Cardiac fibroblast (primary cell): ENCODE measurements around the gene PTK7.

ENCODE experiments used
- DNase-seq, 2 donors: peaks; one replicate each; pipeline versions ENCODE4 v3.0.0 to v3.0.0-alpha.2; 2010; ENCODE audit warnings: low read depth in 2 of 2
- H3K4me3 ChIP-seq, 2 donors: replicated peaks in 1 of 2; 1 replicate in 1 of 2; 2 replicates in 1 of 2; pipeline ENCODE4 v1.5.1; 2011; ENCODE audit warnings: low read depth in 2 of 2, low read length in 2 of 2, mild to moderate bottlenecking in 2 of 2, moderate library complexity in 1 of 2
- CTCF ChIP-seq: IDR thresholded peaks from one replicate; pipeline ENCODE4 v1.5.1; 2011; ENCODE audit warnings: low read depth, mild to moderate bottlenecking, low read length, inconsistent platforms

Gene PTK7

GRCh38 chr6:43093436-43094289 is 17.5 kb downstream of the PTK7 start:
- no peak for TF ChIP-seq CTCF
- peak; percentile 64 to 90 for DNase-seq
- H3K4me3 ChIP-seq, result peak overlapping the region in 1 of 2 donors; percentile 39

- no peak for TF ChIP-seq CTCF
- H3K4me3 ChIP-seq, result no peak overlapping the region
- DNase-seq, result no peak
These were observed 19.8 kb downstream of the PTK7 start for GRCh38 chr6:43095939-43096338.

GRCh38 chr6:43096451-43097097 is 20.5 kb downstream of the PTK7 start:
- no peak for TF ChIP-seq CTCF
- H3K4me3 ChIP-seq, result no peak overlapping the region
- peak; percentile 84 to 93 for DNase-seq

GRCh38 chr6:43097098-43097489 is 21.0 kb downstream of the PTK7 start:
- no peak overlapping the region for H3K4me3 ChIP-seq
- peak; percentile 15 for TF ChIP-seq CTCF
- DNase-seq, result no peak

GRCh38 chr6:43097502-43097901 is 21.4 kb downstream of the PTK7 start:
- H3K4me3 ChIP-seq, result no peak overlapping the region
- TF ChIP-seq CTCF, result no peak
- DNase-seq, result no peak

- TF ChIP-seq CTCF, result no peak
- DNase-seq, result peak in 1 of 2 donors; percentile 58
- no peak overlapping the region for H3K4me3 ChIP-seq
These were observed 25.4 kb downstream of the PTK7 start for GRCh38 chr6:43101497-43101896.
